Stomach smooth muscle (tissue), 2 donors: Measurements from ENCODE around the gene ARHGAP22.

Experiments used
- H3K27ac ChIP-seq: one replicate; pipeline ENCODE4 v1.7.0; 2013; ENCODE audit warnings: mild to moderate bottlenecking, low read length, inconsistent platforms
- H3K27me3 ChIP-seq, 2 donors: one replicate each; pipeline ENCODE4 v1.7.0; 2013; ENCODE audit warnings: low read length in 2 of 2; ENCODE audit not compliant: insufficient read depth in 2 of 2, control insufficient read depth in 1 of 2
- H3K36me3 ChIP-seq, 2 donors: one replicate each; pipeline ENCODE4 v1.7.0; 2013; ENCODE audit warnings: low read length in 2 of 2; ENCODE audit not compliant: control insufficient read depth in 2 of 2, insufficient read depth in 2 of 2
- H3K4me1 ChIP-seq: one replicate; pipeline ENCODE4 v1.7.0; 2013; ENCODE audit warnings: low read length; ENCODE audit not compliant: control insufficient read depth, insufficient read depth
- H3K4me3 ChIP-seq, 2 donors: one replicate each; pipeline ENCODE4 v1.7.0; 2013; ENCODE audit warnings: low read length in 2 of 2
- H3K9ac ChIP-seq, 2 donors: one replicate each; pipeline ENCODE4 v1.7.0; 2013; ENCODE audit warnings: low read length in 2 of 2, mild to moderate bottlenecking in 1 of 2
- H3K9me3 ChIP-seq, 2 donors: one replicate each; pipeline ENCODE4 v1.7.0; 2013; ENCODE audit warnings: low read length in 2 of 2; ENCODE audit not compliant: control insufficient read depth in 2 of 2
- donor health status: healthy.
- donor health status: Pancreatic carcinoma.

Gene ARHGAP22

DNA sequence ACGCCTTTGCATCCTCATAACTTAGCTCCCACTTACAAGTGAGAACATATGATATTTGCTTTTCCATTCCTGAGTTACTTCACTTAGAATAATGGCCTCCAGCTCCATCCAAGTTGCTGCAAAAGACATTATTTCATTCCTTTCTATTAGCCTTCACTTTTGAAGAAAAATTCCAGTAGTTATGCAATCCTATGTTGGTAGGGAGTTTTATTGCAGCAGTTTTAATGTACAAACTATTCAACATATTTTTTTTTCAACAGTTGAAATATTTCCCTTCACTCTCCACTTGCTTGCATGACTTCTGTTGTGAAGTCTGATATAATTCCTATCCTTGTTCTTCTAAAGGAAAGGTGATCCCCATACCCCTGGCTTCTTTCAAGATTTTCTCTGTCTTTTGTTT is 27.3 kb upstream of the ARHGAP22 start:
- Histone ChIP-seq H3K4me3 (no peak overlapping the region), H3K9ac (no peak overlapping the region), H3K36me3 (no peaks in the 10 kb centered on the region), H3K9me3 (no peaks in the 10 kb centered on the region), H3K27me3 (peaks cover 0 to 4% of the 10 kb centered on the region in 2 donors), H3K4me1 (peaks cover 7% of the 10 kb centered on the region), H3K27ac (no peak overlapping the region)

- Histone ChIP-seq H3K9ac (no peak overlapping the region), H3K27me3 (no peaks in the 10 kb centered on the region), H3K9me3 (no peaks in the 10 kb centered on the region), H3K36me3 (no peaks in the 10 kb centered on the region), H3K27ac (no peak overlapping the region), H3K4me1 (no peaks in the 10 kb centered on the region), H3K4me3 (no peak overlapping the region)
Observed at GRCh38 chr10:48627984-48628609, 23.2 kb upstream of the ARHGAP22 start.

GRCh38 chr10:48626986-48627731 is 22.3 kb upstream of the ARHGAP22 start:
- Histone ChIP-seq H3K4me1 (no peaks in the 10 kb centered on the region), H3K27me3 (no peaks in the 10 kb centered on the region), H3K9me3 (peaks cover 0 to 3% of the 10 kb centered on the region in 2 donors), H3K27ac (no peak overlapping the region), H3K9ac (no peak overlapping the region), H3K36me3 (no peaks in the 10 kb centered on the region), H3K4me3 (no peak overlapping the region)

- Histone ChIP-seq H3K9ac (no peak overlapping the region), H3K27ac (no peak overlapping the region), H3K4me1 (no peaks in the 10 kb centered on the region), H3K9me3 (peaks cover 0 to 3% of the 10 kb centered on the region in 2 donors), H3K36me3 (no peaks in the 10 kb centered on the region), H3K27me3 (no peaks in the 10 kb centered on the region), H3K4me3 (no peak overlapping the region)
Observed at GRCh38 chr10:48626447-48626846, 21.6 kb upstream of the ARHGAP22 start.

DNA sequence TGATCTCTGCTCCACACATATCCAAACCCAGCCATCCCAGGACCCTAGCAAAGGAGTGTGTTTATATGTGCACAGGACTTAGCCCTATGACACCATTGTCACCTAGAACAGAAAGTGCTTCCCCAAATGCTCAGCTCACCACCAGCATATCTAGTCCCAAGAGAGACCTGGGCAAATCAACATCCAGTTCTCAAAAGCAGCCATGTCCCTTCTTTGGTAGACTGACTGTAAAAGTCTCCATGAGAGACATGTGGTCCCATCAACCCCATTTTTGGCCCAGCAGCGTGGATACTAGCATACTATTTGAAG is 20.9 kb upstream of the ARHGAP22 start:
- no peak overlapping the region for H3K27ac ChIP-seq
- H3K4me1 ChIP-seq, result no peaks in the 10 kb centered on the region
- H3K36me3 ChIP-seq, result no peaks in the 10 kb centered on the region
- no peak overlapping the region for H3K9ac ChIP-seq
- H3K4me3 ChIP-seq, result no peak overlapping the region
- H3K9me3 ChIP-seq, result peaks cover 0 to 3% of the 10 kb centered on the region in 2 donors
- H3K27me3 ChIP-seq, result no peaks in the 10 kb centered on the region

GRCh38 chr10:48623607-48624132 is 18.8 kb upstream of the ARHGAP22 start:
- Histone ChIP-seq H3K9ac (no peak overlapping the region), H3K4me3 (no peak overlapping the region), H3K36me3 (no peaks in the 10 kb centered on the region), H3K9me3 (peaks cover 0 to 3% of the 10 kb centered on the region in 2 donors), H3K27ac (no peak overlapping the region), H3K27me3 (no peaks in the 10 kb centered on the region), H3K4me1 (no peaks in the 10 kb centered on the region)

DNA sequence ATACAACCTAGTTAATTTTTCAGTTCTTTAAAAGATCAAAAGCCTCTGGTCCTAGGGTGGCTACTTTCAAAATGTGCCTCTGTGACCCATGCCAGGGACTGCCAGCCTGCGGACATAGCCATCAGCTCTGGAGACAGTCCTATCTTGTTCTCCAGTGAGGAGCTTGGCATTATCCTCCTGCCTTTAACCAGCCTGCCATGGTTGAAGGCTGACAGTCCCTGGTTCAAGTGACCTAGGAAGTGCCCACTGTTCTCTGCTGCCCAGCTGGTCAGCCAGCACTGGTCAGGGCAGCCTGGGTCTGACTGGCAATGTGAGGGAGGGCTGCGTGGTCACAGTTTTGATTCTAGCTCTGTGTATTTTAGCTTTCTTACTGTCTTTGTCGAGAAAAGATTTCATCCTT is 18.1 kb upstream of the ARHGAP22 start:
- Histone ChIP-seq H3K36me3 (no peaks in the 10 kb centered on the region), H3K9ac (no peak overlapping the region), H3K4me1 (no peaks in the 10 kb centered on the region), H3K9me3 (peaks cover 0 to 3% of the 10 kb centered on the region in 2 donors), H3K27me3 (no peaks in the 10 kb centered on the region), H3K27ac (no peak overlapping the region), H3K4me3 (no peak overlapping the region)

- Histone ChIP-seq H3K4me3 (no peak overlapping the region), H3K27me3 (no peaks in the 10 kb centered on the region), H3K4me1 (no peaks in the 10 kb centered on the region), H3K36me3 (no peaks in the 10 kb centered on the region), H3K27ac (no peak overlapping the region), H3K9ac (no peak overlapping the region), H3K9me3 (peaks cover 0 to 3% of the 10 kb centered on the region in 2 donors)
Observed at GRCh38 chr10:48620719-48621118, 15.8 kb upstream of the ARHGAP22 start.

GRCh38 chr10:48616436-48616835 is 11.6 kb upstream of the ARHGAP22 start:
- Histone ChIP-seq H3K4me1 (no peaks in the 10 kb centered on the region), H3K27ac (no peak overlapping the region), H3K9me3 (peaks cover 0 to 3% of the 10 kb centered on the region in 2 donors), H3K4me3 (no peak overlapping the region), H3K9ac (no peak overlapping the region), H3K27me3 (peaks cover 0 to 2% of the 10 kb centered on the region in 2 donors), H3K36me3 (no peaks in the 10 kb centered on the region)

GRCh38 chr10:48614481-48615390 is 9.9 kb upstream of the ARHGAP22 start:
- Histone ChIP-seq H3K4me3 (no peak overlapping the region), H3K27ac (no peak overlapping the region), H3K9me3 (peaks cover 0 to 3% of the 10 kb centered on the region in 2 donors), H3K9ac (no peak overlapping the region), H3K36me3 (no peaks in the 10 kb centered on the region), H3K4me1 (no peaks in the 10 kb centered on the region), H3K27me3 (peaks cover 0 to 5% of the 10 kb centered on the region in 2 donors)
